Endothelial cell of umbilical vein (primary cell): Measurements from ENCODE around the gene SFRP2. TPM values are rescaled to one million over a fixed set of nuclear protein-coding genes. Genes with fewer than 3 reads are reported as not detected.

Experiments used
- BruUV-seq: library from RNA; stranded (reverse); fragments of 400-500 nt; replicated peaks from 2 replicates; lab custom pipeline; 2021; lab: Mats Ljungman, UMichigan
- CTCF ChIA-PET: fragments of 300-600, 350-600 bp; sonication (Branson Sonifier 250); formaldehyde crosslinking; loops from one replicate; lab custom pipeline; 2021; ENCODE audit warnings: antibody characterized with exemption, inconsistent platforms; lab: Charles Lee
- POLR2A ChIA-PET: fragments of 300-600, 350-600 bp; sonication (Branson Sonifier 250); formaldehyde crosslinking; loops from one replicate; lab custom pipeline; 2021; ENCODE audit warnings: antibody characterized with exemption, inconsistent platforms; lab: Charles Lee
- DNase-seq: peaks from one replicate; pipeline ENCODE4 v3.0.0-alpha.2; 2011; ENCODE audit warnings: low read depth, low spot score
- FAIRE-seq: peaks from 2 replicates; lab custom pipeline; 2011; peaks lifted over from hg19 to GRCh38; lab: Jason Lieb, UNC
- H2AFZ ChIP-seq: 2 replicates; pipeline ENCODE4 v1.6.0; 2012; ENCODE audit warnings: low read depth, low read length, control low read depth, inconsistent platforms
- H3K27ac ChIP-seq: 2 replicates; pipeline ENCODE4 v1.5.1; 2011; ENCODE audit warnings: low read depth, mild to moderate bottlenecking, control low read depth, low read length, moderate library complexity; ENCODE audit not compliant: insufficient read depth
- H3K27me3 ChIP-seq, 2 experiments: 2 replicates each; pipeline versions ENCODE4 v1.6.0 to v1.6.1; 2011; ENCODE audit warnings: low read length in 2 of 2, mixed read lengths in 1 of 2; ENCODE audit not compliant: control insufficient read depth in 2 of 2, insufficient read depth in 2 of 2
- H3K36me3 ChIP-seq, 2 experiments: 2 replicates in 1 of 2; 3 replicates in 1 of 2; pipeline ENCODE4 v1.5.1; 2011; ENCODE audit warnings: low read length in 2 of 2, mild to moderate bottlenecking in 1 of 2, moderate library complexity in 1 of 2; ENCODE audit not compliant: control insufficient read depth in 2 of 2, insufficient read depth in 2 of 2; ENCODE audit errors: extremely low read depth in 1 of 2
- H3K4me1 ChIP-seq: 3 replicates; pipeline ENCODE4 v1.5.1; 2011; ENCODE audit warnings: mild to moderate bottlenecking, low read length; ENCODE audit not compliant: control insufficient read depth, insufficient read depth; ENCODE audit errors: extremely low read depth
- H3K4me2 ChIP-seq: 2 replicates; pipeline ENCODE4 v1.6.1; 2011; ENCODE audit warnings: low read length, control low read depth, mixed read lengths; ENCODE audit not compliant: insufficient read depth
- H3K4me3 ChIP-seq, 3 experiments: fragments of 200-600 bp in 1 of 3; sonication (generic), shearing (Covaris generic) in 1 of 3; replicated peaks in 1 of 3; 2 replicates each; pipeline ENCODE4 v1.5.1; 2011 to 2016; ENCODE audit warnings: control low read depth in 3 of 3, low read length in 3 of 3, mild to moderate bottlenecking in 2 of 3, inconsistent platforms in 1 of 3, low read depth in 1 of 3, moderate library complexity in 1 of 3; ENCODE audit not compliant: insufficient read depth in 1 of 3
- H3K79me2 ChIP-seq: 2 replicates; pipeline ENCODE4 v1.6.0; 2012; ENCODE audit warnings: low read length, inconsistent platforms; ENCODE audit not compliant: control insufficient read depth, insufficient read depth
- H3K9ac ChIP-seq: replicated peaks from 2 replicates; pipeline ENCODE3; 2011; ENCODE audit warnings: low read length, control low read depth; ENCODE audit not compliant: insufficient read depth; ENCODE audit errors: extremely low read depth
- H3K9me1 ChIP-seq: replicated peaks from 3 replicates; pipeline ENCODE4 v1.6.0; 2011; ENCODE audit warnings: mild to moderate bottlenecking, low read length; ENCODE audit not compliant: control insufficient read depth, insufficient read depth; ENCODE audit errors: extremely low read depth
- H3K9me3 ChIP-seq: replicated peaks from 2 replicates; pipeline ENCODE4 v1.5.1; 2012; ENCODE audit warnings: low read length, inconsistent platforms; ENCODE audit not compliant: control insufficient read depth, insufficient read depth
- H4K20me1 ChIP-seq: replicated peaks from 2 replicates; pipeline ENCODE3; 2011; ENCODE audit warnings: mild to moderate bottlenecking, low read length; ENCODE audit not compliant: control insufficient read depth, insufficient read depth; ENCODE audit errors: extremely low read depth
- EZH2 ChIP-seq: IDR thresholded peaks from 2 replicates; pipeline ENCODE4 v1.6.1; 2012; ENCODE audit warnings: borderline replicate concordance, low read depth, mild to moderate bottlenecking, moderate library complexity, low read length, inconsistent platforms; ENCODE audit not compliant: severe bottlenecking
- FOS ChIP-seq: IDR thresholded peaks from 2 replicates; pipeline ENCODE4 v1.6.1; 2011; ENCODE audit warnings: mild to moderate bottlenecking, low read length, moderate library complexity, borderline replicate concordance; ENCODE audit not compliant: insufficient read depth
- GATA2 ChIP-seq: IDR thresholded peaks from 2 replicates; pipeline ENCODE4 v1.7.0; 2011; ENCODE audit warnings: low read depth, mild to moderate bottlenecking, moderate library complexity, mixed read lengths, low read length; ENCODE audit not compliant: insufficient read length, insufficient read depth
- JUN ChIP-seq: IDR thresholded peaks from 2 replicates; pipeline ENCODE4 v1.6.1; 2011; ENCODE audit warnings: borderline replicate concordance, low read depth; ENCODE audit not compliant: insufficient read length, insufficient read depth
- MYC ChIP-seq: IDR thresholded peaks from one replicate; pipeline ENCODE4 v1.6.1; 2011; ENCODE audit warnings: mild to moderate bottlenecking, low read depth, low read length
- POLR2A ChIP-seq: IDR thresholded peaks from 2 replicates; pipeline ENCODE4 v1.6.1; 2012; ENCODE audit warnings: low read depth, mild to moderate bottlenecking, control low read depth, low read length
- POLR2AphosphoS5 ChIP-seq: IDR thresholded peaks from 2 replicates; pipeline ENCODE4 v1.6.1; 2012; ENCODE audit warnings: low read depth, mild to moderate bottlenecking, control low read depth, low read length, moderate library complexity; ENCODE audit not compliant: insufficient read depth
- dilution Hi-C: fragments of 300-500 bp; cut with MboI; formaldehyde crosslinking; loops from one replicate; pipeline ENCODE4 v1.15.0; 2019; ENCODE audit warnings: low sequenced_read_pairs; ENCODE audit not compliant: extremely low pct_ligation_motif_present
- intact Hi-C: fragments of 100-400 bp; cut with micrococcal nuclease; formaldehyde crosslinking; loops from one replicate; pipeline ENCODE4 v1.10.0; 2022
- polyA plus RNA-seq, 4 experiments: library from polyadenylated mRNA; depleted of rRNA in 3 of 4; stranded (reverse) in 3 of 4; unstranded in 1 of 4; fragments of >200 nt; gene quantifications; 2 replicates each; pipeline versions ENCODE4 v1.2.1 to v1.2.3, GENCODE V29; 2011 to 2012; ENCODE audit warnings: missing spikeins in 1 of 4
- total RNA-seq: library from RNA; stranded (reverse); gene quantifications from 2 replicates; pipeline ENCODE4 v1.2.3, GENCODE V29; 2021
- TF ChIP-seq, protein P1 (sequence below): IDR thresholded peaks from 2 replicates; pipeline ENCODE4 v1.6.1; 2011; ENCODE audit not compliant: insufficient read depth, insufficient read length
- TF ChIP-seq, protein P2 (sequence below), 2 donors: IDR thresholded peaks; 1 replicate in 1 of 2; 2 replicates in 1 of 2; pipeline ENCODE4 v1.5.1; 2011; ENCODE audit warnings: low read length in 2 of 2, mild to moderate bottlenecking in 2 of 2, moderate library complexity in 2 of 2, control low read depth in 1 of 2, inconsistent platforms in 1 of 2, low read depth in 1 of 2; ENCODE audit not compliant: insufficient read depth in 1 of 2; ENCODE audit errors: extremely low read depth in 1 of 2

The SFRP2 gene
- total and polyA plus RNA-seq, 2 donors (not counting 3 experiments of a cell fraction or from before 2014, with no cell fraction given), result 0.04 TPM; not detected in 1

DNA sequence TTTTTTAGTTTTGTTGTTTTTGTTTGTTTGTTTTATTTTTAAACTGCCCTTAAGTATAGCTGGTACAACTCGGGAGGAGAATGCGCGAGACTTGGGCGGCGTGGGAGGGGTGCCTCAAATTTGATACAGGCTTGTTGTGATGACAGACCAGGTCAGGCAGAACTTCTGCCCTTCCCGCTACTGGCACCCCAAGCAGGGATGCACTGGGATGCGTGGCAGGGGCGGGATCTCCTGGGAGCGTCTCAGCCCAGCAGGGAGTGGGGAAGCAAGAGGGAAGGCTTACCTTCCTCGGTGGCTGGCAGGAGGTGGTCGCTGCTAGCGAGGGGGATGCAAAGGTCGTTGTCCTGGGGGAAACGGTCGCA lies 851 bp downstream of the SFRP2 start:
- H3K9me3 ChIP-seq, result no peaks in the 10 kb centered on the region
- H3K4me2 ChIP-seq, result no peak overlapping the region
- H3K9ac ChIP-seq, result no peak overlapping the region
- H3K27ac ChIP-seq, result no peak overlapping the region
- no peaks in the 10 kb centered on the region for H3K9me1 ChIP-seq
- H3K27me3 ChIP-seq, result peaks cover 66 to 77% of the 10 kb centered on the region in 2 experiments
- H3K4me1 ChIP-seq, result peaks cover 12% of the 10 kb centered on the region
- no TSS peak for BruUV-seq
- H2AFZ ChIP-seq, result no peak overlapping the region
- intact Hi-C loops (loop anchor here (5.0 kb wide), 1 partner anchor 829 kb away; no protein-coding TSS in a partner anchor), dilution Hi-C loops (no loop called here)
- H3K36me3 ChIP-seq, result no peaks in the 10 kb centered on the region
- CTCF ChIA-PET, result interaction anchor here (0.6 kb wide), 1 partner anchor 531 kb away, joined by 3 read pairs; no protein-coding TSS in a partner anchor
- no peaks in the 10 kb centered on the region for H4K20me1 ChIP-seq
- no peak for DNase-seq
- H3K4me3 ChIP-seq, result no peak overlapping the region
- no peak for FAIRE-seq
- no peak for TF ChIP-seq FOS
- TF ChIP-seq EZH2, result no peak
- TF ChIP-seq, protein P1, sequence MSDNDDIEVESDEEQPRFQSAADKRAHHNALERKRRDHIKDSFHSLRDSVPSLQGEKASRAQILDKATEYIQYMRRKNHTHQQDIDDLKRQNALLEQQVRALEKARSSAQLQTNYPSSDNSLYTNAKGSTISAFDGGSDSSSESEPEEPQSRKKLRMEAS, result no peak
- TF ChIP-seq GATA2, result no peak
- no peak for TF ChIP-seq MYC
- TF ChIP-seq POLR2A, result no peak
- no peak for TF ChIP-seq JUN
- no peak for TF ChIP-seq POLR2AphosphoS5
- TF ChIP-seq, protein P2, sequence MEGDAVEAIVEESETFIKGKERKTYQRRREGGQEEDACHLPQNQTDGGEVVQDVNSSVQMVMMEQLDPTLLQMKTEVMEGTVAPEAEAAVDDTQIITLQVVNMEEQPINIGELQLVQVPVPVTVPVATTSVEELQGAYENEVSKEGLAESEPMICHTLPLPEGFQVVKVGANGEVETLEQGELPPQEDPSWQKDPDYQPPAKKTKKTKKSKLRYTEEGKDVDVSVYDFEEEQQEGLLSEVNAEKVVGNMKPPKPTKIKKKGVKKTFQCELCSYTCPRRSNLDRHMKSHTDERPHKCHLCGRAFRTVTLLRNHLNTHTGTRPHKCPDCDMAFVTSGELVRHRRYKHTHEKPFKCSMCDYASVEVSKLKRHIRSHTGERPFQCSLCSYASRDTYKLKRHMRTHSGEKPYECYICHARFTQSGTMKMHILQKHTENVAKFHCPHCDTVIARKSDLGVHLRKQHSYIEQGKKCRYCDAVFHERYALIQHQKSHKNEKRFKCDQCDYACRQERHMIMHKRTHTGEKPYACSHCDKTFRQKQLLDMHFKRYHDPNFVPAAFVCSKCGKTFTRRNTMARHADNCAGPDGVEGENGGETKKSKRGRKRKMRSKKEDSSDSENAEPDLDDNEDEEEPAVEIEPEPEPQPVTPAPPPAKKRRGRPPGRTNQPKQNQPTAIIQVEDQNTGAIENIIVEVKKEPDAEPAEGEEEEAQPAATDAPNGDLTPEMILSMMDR (IDR thresholded peaks at IDR 0.05; ENCODE audit: extremely low read depth in 1 of 2, insufficient read depth in 1 of 2, low read depth in 1 of 2, low read length in 2 of 2), result no peak
- POLR2A ChIA-PET, result no interaction called here
- H3K79me2 ChIP-seq, result no peaks in the 10 kb centered on the region
